Glutamatergic neuron (in vitro differentiated cells): ENCODE measurements around the gene GATAD2A. TPM values are rescaled to one million over a fixed set of nuclear protein-coding genes. Genes with fewer than 3 reads are reported as not detected.

Experiments
- DNase-seq: peaks from one replicate; pipeline ENCODE4 v3.0.0; 2022
- H3K27ac Mint-ChIP-seq: one replicate; pipeline ENCODE4 v1.8.0; 2020; ENCODE audit warnings: mild to moderate bottlenecking, mixed read lengths, inconsistent platforms; ENCODE audit not compliant: unreplicated experiment
- H3K27me3 Mint-ChIP-seq: one replicate; pipeline ENCODE4 v1.8.0; 2020; ENCODE audit warnings: mild to moderate bottlenecking, moderate library complexity, mixed read lengths, inconsistent platforms; ENCODE audit not compliant: unreplicated experiment
- H3K36me3 Mint-ChIP-seq: one replicate; pipeline ENCODE4 v1.8.0; 2020; ENCODE audit warnings: mild to moderate bottlenecking, mixed read lengths, inconsistent platforms; ENCODE audit not compliant: unreplicated experiment
- H3K4me1 Mint-ChIP-seq: one replicate; pipeline ENCODE4 v1.8.0; 2020; ENCODE audit warnings: mild to moderate bottlenecking, low read depth, mixed read lengths, inconsistent platforms; ENCODE audit not compliant: unreplicated experiment
- H3K4me3 Mint-ChIP-seq: one replicate; pipeline ENCODE4 v1.8.0; 2020; ENCODE audit warnings: mild to moderate bottlenecking, mixed read lengths, inconsistent platforms; ENCODE audit not compliant: unreplicated experiment
- H3K9me3 Mint-ChIP-seq: one replicate; pipeline ENCODE4 v1.8.0; 2020; ENCODE audit warnings: mild to moderate bottlenecking, moderate library complexity, mixed read lengths, inconsistent platforms; ENCODE audit not compliant: unreplicated experiment
- CTCF ChIP-seq: fragments of 200-600 bp; sonication (generic); IDR thresholded peaks from one replicate; pipeline ENCODE4 v1.5.0; 2021; ENCODE audit not compliant: partially characterized antibody, unreplicated experiment
- total RNA-seq: library from RNA; stranded (reverse); fragmentation: NEBNext Ultra II Directional; extraction: Animal tissue kit (Norgen Biotek cat#: 25700); gene quantifications from one replicate; pipeline ENCODE4 v1.2.1, GENCODE V29; 2021; ENCODE audit not compliant: unreplicated experiment

Gene GATAD2A
- total RNA-seq, 1 donor from 2014 or later = 203 TPM

GRCh38 chr19:19532806-19533701, 127.6 kb downstream of the GATAD2A start:
- H3K9me3 Mint-ChIP-seq = peaks cover 11% of the 10 kb centered on the region
- peaks cover 17% of the 10 kb centered on the region for H3K4me1 Mint-ChIP-seq
- no peak for TF ChIP-seq CTCF
- no peaks in the 10 kb centered on the region for H3K36me3 Mint-ChIP-seq
- peaks cover 27% of the 10 kb centered on the region for H3K27me3 Mint-ChIP-seq
- no peak for DNase-seq
- H3K4me3 Mint-ChIP-seq = peak overlapping the region; percentile 1
- no peak overlapping the region for H3K27ac Mint-ChIP-seq

DNA sequence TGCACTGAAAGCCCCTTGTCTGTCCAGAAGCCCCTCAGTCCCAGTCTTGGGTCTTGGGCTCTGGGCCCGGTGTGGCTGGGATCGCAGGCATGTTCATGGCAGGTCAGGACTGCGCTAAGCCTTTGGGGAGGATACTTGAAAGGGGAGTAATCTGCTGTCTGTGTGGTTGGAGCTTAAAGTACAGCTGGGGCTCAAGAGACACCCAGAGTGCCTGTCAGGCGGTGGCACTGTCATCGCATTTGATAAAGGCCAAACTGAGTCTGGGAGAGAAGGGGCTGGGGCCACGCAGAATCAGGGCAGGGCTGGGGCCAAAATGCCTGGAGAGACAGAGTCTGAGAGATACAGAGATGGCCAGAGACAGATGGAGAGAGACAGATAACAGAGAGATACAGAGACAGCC, 128.4 kb downstream of the GATAD2A start:
- Mint-ChIP-seq H3K4me3 (peak overlapping the region; percentile 1), H3K27ac (peak overlapping the region; percentile 42), H3K36me3 (no peaks in the 10 kb centered on the region), H3K9me3 (peaks cover 13% of the 10 kb centered on the region), H3K27me3 (peaks cover 30% of the 10 kb centered on the region), H3K4me1 (peaks cover 21% of the 10 kb centered on the region)
- no peak for DNase-seq
- TF ChIP-seq CTCF = no peak

- peaks cover 20% of the 10 kb centered on the region for H3K4me1 Mint-ChIP-seq
- no peak overlapping the region for H3K27ac Mint-ChIP-seq
- peak overlapping the region; percentile 1 for H3K4me3 Mint-ChIP-seq
Observed at GRCh38 chr19:19534556-19535265, 129.2 kb downstream of the GATAD2A start.

DNA sequence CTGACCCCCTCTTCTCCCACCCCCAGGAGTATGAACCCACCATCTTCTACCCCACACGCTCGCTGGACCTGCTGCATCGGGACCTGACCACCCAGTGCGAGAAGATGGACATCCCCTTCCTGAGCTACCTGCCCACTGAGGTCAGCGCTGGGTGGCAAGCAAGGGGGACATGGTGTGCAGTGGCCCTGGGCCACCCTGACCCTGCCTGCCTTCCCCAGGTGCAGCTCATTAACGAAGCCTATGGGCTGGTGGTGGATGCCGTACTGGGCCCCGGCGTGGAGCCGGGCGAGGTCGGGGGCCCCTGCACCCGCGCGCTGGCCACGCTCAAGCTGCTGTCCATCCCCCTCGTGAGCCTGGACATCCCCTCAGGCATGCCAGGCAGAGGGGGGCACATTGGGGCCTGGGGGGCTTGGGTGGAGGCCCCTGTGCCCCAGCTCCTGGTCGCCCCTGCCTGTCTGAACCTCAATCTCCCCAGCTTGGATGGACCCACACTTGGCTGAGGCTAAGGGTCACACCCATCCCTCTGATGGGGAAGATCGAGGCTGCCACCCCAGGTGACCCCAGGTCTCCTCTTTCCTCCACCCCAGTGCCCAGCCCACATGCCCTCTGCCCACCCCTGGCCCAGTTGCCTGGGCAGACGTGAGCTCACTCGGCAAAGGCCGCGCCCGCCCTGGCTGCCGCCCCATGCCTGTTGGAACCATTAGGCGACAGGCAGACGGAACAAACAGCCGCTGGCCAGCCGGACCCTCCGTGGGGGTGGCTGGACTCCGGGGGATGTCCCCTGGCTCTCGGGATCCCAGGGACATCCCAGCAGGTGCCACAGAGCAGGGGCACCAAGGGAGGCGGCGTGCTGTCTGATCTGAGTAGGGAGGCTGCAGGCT, 130.1 kb downstream of the GATAD2A start:
- Mint-ChIP-seq H3K4me1 (peaks cover 20% of the 10 kb centered on the region), H3K36me3 (no peaks in the 10 kb centered on the region), H3K27me3 (peaks cover 33% of the 10 kb centered on the region), H3K27ac (no peak overlapping the region), H3K4me3 (no peak overlapping the region), H3K9me3 (peaks cover 13% of the 10 kb centered on the region)
- no peak for DNase-seq
- no peak for TF ChIP-seq CTCF

More at GRCh38 chr19:19534556-19535265, 129.2 kb downstream of the GATAD2A start:
- TF ChIP-seq CTCF = no peak
- no peaks in the 10 kb centered on the region for H3K36me3 Mint-ChIP-seq
- peaks cover 13% of the 10 kb centered on the region for H3K9me3 Mint-ChIP-seq
- peaks cover 33% of the 10 kb centered on the region for H3K27me3 Mint-ChIP-seq
- DNase-seq = no peak
